ENCODE measurements around the gene CEP72.

DNA sequence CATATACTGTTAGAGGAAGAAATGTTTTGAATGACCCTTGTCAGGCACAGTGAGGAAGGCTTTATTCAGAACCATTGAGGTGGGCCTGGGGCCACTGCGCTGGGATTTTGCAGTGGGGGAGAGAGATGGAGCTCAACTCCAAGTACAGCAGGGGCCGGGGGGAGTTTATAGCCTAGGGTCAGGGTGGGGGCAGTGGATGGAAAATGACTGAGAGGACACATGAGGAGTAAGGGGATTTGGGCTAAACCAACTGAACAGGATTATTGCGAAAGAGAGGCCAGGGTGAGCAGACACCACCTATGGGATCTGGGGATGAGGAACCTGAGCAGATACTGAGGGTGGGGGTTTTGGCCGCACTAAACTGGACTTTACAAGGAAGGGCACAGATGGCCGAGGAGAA is 6.3 kb downstream of the CEP72 start:
- TF ChIP-seq, protein P1, sequence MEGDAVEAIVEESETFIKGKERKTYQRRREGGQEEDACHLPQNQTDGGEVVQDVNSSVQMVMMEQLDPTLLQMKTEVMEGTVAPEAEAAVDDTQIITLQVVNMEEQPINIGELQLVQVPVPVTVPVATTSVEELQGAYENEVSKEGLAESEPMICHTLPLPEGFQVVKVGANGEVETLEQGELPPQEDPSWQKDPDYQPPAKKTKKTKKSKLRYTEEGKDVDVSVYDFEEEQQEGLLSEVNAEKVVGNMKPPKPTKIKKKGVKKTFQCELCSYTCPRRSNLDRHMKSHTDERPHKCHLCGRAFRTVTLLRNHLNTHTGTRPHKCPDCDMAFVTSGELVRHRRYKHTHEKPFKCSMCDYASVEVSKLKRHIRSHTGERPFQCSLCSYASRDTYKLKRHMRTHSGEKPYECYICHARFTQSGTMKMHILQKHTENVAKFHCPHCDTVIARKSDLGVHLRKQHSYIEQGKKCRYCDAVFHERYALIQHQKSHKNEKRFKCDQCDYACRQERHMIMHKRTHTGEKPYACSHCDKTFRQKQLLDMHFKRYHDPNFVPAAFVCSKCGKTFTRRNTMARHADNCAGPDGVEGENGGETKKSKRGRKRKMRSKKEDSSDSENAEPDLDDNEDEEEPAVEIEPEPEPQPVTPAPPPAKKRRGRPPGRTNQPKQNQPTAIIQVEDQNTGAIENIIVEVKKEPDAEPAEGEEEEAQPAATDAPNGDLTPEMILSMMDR (IDR thresholded peaks at IDR 0.05; ENCODE audit: low read depth, low read length, missing input control): no peak
- TF ChIP-seq SP1 (IDR thresholded peaks at IDR 0.05) (no peak), RAD21 (IDR thresholded peaks at IDR 0.05) (no peak)
